ENCODE data around the gene ACTL7A.

DNA sequence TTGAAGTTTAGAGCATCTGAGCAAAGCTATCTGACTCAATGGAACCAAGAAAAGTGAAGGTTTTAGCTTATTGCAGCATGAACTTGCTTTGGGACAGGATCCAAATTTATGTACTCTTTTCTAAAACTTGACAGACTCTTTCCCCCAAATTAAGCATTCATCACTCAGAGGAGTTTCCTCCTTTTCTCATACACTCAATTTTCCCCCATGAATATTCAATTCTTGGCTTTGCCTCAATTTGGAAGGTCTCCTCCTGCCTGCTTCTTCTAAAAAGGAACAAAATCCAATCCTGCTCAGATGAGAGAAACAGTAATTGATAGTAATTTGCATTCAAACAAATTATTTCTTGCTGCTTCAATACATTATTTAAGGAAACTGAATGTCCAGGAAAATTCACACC lies 5.0 kb downstream of the ACTL7A start:
- TF ChIP-seq, protein P1, sequence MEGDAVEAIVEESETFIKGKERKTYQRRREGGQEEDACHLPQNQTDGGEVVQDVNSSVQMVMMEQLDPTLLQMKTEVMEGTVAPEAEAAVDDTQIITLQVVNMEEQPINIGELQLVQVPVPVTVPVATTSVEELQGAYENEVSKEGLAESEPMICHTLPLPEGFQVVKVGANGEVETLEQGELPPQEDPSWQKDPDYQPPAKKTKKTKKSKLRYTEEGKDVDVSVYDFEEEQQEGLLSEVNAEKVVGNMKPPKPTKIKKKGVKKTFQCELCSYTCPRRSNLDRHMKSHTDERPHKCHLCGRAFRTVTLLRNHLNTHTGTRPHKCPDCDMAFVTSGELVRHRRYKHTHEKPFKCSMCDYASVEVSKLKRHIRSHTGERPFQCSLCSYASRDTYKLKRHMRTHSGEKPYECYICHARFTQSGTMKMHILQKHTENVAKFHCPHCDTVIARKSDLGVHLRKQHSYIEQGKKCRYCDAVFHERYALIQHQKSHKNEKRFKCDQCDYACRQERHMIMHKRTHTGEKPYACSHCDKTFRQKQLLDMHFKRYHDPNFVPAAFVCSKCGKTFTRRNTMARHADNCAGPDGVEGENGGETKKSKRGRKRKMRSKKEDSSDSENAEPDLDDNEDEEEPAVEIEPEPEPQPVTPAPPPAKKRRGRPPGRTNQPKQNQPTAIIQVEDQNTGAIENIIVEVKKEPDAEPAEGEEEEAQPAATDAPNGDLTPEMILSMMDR (optimal IDR thresholded peaks at IDR 0.05 in 1 of 3, IDR thresholded peaks at IDR 0.05 in 1 of 3, conservative IDR thresholded peaks at IDR 0.05 in 1 of 3; ENCODE audit: extremely low read depth in 1 of 3, insufficient read depth in 2 of 3, low read length in 3 of 3) = no peak
- no peak for TF ChIP-seq EZH2 (IDR thresholded peaks at IDR 0.05; ENCODE audit: low read length)

All from keratinocyte (primary cell).